GM19455 (cell line): ENCODE measurements around the gene MTERF4.
A peak's percentile ranks its signal among the peaks of the same experiment; 100 is the strongest.
"Not testable (repeated sequence)": the region's sequence is repeated elsewhere in the genome, so short reads cannot be mapped to it uniquely, and the experiment has no call there.

ENCODE experiments used
- ATAC-seq: cut with Tn5 transposase; IDR thresholded peaks from one replicate; pipeline ENCODE4 v1.9.1; 2021; ENCODE audit not compliant: unreplicated experiment

Gene MTERF4

DNA sequence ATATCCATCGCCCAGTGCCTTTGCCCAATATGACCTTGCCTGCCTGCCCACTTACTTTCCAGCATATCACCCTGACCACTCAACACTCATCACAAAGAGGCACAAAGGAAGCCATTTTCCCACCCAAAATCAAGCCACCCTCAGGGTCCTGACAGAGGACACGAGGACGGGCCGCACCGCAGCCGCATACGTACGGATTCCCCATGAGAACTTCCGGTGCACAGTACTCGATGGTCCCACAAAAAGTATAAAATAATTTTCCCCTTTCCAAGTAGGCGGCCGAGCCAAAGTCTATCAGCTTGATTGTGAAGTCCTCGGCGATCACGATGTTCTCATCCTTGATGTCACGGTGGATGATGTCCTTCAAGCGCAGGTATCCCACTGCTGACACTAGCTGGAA is 10.0 kb upstream of the MTERF4 start:
- no peak for ATAC-seq

DNA sequence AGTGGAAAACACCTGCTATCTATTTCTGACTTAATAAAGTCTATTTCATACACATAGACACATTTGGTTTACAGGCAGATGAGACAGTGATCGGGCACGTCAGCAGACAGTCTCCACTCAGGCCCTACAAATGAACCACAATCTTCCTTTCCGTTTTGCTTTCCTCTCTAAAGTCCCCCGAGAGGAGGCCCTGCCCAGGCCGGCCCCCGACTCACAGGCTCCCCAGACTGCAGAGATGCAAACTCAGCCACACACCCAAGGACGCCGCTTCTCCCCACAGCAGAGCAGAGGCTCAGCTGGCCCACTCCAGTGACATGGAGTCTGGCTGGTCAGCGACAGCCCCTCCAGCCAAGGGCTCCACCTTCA is 9.3 kb upstream of the MTERF4 start:
- peak; percentile 20 for ATAC-seq

DNA sequence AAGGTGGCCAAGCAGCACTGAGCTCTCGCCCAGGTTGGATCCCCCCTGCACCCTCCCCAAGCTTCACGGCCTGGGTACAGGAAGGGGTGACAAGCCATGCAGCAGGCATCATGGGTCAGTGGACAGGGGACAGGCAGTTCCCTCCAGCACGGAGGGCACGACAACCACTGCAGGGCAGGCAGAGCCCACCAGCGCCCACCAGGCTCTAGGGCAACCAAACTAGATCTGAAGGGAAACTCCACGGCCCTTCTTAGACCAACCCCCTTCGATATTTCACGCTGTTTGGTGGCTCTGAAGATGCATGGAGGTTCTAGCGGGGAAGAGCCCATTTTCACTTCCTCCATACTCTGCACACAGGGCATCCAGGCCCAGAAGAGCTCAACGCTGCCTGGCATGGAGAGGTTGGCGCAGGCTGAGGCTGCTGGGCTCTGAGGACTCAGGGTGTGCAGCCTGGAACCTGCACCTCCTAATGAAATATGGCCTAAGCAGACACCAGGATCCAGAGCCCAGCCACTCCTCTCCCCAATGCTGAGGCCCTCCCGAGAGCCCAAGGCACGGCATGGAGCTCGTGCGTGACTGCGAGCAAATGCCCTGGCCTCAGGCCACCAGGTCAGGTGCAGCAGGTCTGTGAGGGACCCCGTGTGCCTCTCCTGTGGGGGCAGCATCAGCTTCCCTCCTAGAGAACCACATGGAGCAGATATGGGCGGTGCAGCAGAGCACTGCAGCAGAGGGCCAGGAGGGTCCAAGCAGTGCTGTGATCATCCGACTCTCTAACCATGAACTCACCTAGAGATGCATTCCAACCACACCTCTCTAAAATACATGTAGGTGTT is 8.7 kb upstream of the MTERF4 start:
- peak; percentile 51 for ATAC-seq

DNA sequence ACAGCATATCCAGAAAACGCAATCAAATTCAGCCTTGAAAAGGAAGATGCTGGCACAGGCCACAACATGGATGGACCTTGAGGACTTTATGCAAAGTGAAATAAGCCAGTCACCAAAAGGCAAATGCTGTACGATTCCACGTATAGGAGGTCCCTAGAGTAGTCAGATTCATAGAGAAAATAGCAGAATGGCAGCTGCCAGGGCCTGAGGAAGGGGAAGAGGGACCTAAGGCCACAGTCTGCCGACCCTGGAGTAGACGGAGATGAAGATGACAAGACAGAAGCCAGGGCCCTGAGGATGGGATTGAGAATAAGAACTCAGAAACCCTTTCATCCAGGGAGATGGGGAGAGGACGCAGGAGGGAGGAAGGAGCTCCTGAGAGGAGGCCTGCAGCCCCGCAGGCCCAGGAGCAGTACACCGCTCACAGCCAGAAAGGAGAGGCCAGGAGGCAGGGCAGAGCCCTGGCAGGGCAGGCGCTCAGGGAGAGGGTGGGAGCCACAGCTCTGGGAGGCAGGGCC is 8.1 kb upstream of the MTERF4 start:
- ATAC-seq = peak; percentile 4

DNA sequence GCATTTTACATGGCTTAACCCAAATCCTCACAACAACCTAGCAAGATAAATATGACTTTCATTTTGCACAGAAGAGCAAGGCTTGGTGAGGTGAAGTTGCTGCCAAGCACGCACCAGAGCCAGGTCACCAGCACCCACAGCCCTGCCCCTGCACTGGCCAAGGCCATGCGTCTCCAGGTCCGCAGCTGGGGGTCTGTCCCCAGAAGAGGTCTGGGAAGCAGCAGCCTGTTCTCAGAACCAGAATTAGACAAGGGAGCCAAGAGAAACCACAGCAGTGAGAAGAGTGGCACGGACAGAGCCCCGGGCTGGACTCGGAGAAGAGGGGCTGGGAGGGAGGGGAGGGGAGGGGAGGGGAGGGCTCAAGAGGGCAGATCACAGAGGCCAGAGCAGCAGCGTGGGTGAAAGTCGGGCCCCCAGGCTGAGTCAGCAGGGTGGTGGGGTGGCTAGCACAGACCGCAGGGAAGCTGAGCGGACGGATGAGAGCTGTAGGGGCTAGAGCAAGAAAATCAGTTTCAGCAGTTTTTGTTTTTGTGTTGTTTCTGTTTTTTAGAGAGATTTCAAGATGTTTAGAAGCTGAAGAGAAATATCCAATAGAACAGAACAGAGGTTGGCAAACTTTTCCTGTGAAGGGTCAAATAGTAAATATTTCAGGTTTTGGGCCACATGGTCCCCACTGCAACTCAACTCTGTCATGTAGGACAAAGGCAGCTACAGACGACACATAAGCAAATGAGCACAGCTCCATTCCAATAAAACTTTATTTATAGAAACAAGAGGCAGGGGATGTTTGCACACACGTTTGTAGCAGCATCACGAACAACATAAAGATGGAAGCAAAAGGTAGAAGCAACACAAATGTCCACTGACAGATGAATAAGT is 7.4 kb upstream of the MTERF4 start:
- ATAC-seq = no peak

DNA sequence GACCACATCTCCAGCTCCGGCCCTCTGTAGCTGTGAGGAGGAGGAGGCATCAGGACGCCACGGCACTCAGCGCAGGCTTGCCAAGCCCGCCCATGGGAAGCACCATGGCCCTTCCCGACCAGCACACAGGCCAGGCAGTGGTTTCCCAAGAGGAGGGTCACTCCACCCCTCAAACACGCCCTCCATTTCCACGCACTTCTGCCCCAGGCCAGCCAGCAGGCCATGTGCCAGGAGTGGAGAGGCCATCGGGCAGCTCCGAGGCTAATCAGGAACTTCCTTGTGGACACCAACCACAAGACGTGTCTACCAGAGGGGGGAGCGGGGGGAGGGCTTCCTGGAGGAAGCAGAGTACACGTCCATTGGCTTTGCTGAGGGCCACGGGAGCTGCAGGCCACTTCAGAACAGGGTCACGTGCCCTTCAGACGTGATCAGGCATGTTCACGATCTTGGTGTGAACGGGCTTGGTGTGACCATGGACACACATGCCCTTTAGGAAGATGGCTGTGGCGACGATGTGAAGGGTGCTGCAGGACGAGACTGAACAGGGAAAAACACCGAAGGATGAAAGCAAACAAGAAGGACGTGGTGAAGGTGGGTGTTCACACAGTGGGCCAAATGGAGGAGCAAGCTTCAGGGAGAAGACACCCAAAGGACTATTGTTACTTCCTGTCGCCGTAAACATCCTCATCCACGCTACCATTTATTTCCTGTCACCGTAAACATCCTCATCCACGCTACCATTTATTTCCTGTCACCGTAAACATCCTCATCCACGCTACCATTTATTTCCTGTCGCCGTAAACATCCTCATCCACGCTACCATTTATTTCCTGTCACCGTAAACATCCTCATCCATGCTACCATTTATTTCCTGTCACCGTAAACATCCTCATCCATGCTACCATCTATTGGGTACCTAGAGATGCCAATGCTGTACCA is 6.5 kb upstream of the MTERF4 start:
- ATAC-seq = no peak

DNA sequence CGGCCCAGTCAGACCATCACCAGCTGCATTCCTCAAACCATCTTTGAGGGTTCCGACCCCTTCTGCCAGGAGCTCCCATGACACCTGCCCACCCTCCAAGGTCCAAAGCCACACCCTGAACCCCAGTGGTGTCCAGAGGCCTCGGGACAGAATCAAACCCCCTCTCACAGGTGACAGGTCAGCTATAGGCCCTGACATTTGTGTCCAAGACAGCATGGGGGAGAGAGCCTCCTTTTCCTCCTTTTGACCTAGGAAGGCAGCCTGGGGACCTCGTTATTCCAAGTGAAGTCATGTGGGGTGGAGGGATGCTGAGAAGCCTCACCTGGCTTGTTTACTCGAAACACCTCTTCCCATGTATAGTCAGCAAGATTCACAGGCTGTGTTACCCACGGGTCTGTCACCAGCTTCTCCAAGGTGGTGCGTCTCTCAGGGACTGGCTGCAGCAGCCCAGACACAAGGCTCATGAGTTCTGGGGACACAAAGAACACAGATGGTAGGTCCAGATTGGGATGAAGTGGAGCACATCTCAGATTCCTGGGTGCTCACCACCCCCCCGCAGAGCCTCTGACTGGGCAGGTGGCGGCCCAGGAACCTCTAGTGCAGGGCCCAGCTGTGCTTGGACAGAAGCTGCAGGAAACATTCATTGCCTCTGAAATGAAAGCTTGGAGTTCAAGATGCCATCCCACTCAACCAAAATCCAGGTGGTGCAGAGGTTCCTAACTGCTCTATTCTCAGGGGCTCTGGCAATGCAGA is 5.1 kb upstream of the MTERF4 start:
- ATAC-seq = no peak

DNA sequence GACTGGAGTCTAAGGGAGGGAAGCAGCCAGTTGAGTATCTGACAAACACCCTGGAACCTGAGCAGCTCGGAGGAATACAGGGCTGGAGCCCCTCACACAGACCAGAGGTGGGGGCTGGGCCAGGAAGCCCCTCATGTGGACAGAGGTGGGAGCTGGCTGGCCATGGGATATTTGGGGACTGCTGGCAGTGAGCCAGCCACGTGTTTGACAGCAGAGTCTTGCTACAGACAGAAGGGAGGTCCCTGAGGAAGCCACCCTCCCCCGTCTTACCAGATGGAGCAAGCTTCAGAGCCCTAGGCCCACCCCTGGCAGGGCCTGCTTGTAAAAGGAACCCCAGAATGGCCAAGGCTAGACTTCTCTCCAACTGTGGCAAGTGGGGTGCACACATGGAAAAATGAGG is 3.6 kb upstream of the MTERF4 start:
- ATAC-seq = no peak

DNA sequence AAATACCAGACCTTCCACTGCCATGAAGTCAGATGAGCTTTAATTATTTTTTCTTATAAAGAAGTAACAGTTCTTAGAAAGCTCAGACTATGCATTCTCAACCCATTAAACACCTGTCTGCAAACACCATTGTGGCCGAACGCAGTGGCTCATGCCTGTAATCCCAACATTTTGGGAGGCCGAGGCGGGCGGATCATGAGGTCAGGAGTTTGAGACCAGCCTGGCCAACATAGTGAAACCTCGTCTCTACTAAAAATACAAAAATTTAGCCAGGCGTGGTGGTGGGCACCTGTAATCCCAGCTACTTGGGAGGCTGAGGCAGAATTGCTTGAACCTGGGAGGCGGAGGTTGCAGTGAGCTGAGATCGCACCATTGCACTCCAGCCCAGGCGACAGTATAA is 2.5 kb upstream of the MTERF4 start:
- ATAC-seq = not testable (repeated sequence)

DNA sequence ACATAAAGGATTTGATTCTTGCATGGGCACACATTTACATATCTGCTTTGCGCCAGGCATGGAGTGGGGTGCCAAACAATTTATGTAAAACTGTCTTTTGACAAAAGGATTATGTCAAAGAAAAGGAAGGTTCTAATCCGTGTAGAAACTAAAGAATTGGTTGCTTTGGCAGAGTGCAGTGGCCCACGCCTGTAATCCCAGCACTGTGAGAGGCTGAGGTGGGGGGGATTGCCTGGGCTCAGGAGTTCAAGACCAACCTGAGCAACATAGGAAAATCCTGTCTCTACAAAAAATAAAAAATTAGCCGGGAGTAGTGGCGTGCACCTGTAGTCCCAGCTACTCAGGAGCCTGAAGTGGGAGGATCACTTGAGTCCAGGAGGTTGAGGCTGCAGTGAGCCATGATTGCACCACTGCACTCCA is 1.1 kb upstream of the MTERF4 start:
- no peak for ATAC-seq

DNA sequence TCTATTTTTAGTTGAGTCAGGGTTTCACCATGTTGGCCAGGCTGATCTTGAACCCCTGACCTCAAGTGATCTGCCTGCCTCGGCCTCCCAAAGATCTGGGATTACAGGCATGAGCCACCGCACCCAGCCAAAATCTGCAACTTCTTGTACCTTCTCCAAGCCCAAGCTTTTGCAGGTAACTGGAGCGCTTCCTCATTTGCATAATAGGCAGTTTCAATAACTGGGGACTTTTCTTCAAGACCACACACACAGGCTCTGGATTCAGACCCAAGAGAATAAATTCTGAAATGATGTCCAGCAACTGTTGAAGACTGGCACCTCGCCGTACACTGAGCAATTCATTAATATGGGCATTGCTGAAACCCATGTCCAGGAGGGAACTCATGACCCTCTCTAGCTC is 2.8 kb downstream of the MTERF4 start:
- no peak for ATAC-seq

DNA sequence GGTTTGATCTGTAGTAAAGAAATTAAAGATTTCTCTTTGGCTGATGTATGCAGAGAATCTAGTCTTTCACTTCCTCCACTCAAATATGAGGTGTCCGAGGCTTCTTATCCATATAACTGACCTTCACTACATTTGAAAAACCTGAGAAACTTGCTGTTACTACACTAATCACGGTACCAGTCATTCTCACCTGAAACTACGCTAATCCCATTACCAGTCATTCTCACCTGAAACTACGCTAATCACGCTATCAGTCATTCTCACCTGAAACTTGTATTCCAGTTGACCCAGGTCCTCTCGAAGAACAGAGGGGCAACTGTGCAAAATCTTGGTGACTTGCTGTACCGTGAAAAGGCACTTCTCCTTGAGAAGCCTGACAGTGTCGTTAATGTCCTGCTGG is 5.1 kb downstream of the MTERF4 start:
- no peak for ATAC-seq

DNA sequence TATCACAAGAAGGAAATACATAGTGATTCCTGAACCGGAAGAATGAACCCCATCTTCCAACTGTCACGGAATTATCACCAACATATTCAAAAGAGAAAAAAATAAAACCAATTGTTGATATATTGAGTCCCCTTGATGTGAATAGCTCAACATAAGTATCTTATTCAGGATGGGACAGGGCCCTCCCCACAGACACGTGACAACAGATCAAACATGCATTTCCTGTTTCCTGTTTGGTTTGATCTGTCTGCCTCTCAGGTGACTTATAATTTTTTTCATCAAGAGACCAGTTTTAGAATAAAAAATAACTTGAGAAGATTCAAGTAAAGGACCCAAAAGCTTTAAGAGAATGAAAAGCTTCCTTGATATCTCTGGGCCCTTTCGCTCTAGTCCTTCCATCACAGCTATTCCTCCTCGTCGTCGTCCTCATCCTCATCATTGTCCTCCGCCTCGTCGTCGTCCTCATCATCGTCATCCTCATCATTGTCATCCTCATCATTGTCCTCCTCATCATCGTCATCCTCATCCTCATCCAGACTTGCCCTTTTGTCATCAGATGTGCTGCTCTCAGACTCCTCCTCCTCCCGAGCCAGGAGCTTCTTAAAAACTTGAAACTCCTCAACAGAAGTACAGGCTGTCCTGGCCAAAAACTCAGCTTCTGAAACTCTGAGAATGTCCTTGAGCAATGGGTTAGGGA is 6.3 kb downstream of the MTERF4 start:
- ATAC-seq = no peak

DNA sequence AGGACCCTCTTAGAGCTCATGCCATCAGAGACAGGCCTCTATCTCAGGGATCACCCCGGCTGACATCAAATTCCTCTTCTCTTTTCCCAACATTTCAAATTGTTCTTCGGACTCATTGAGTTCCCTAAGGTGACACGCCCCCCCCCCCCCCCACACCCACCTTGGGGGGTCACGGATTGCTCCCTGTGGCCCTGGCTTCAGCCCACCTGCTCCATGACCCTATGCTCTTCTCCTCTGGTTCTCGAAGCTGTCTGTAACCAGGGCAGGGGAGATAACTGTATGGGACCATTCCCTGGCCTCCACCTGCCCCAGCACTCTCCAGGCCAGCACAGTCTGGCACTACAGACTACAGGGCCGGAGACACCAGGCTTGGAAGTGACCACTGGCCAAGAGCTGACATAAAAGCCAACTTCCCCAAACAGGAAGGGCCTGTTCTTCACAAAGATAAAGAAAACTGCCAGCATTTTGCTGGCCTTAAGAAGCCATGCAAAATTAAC is 7.1 kb downstream of the MTERF4 start:
- no peak for ATAC-seq

DNA sequence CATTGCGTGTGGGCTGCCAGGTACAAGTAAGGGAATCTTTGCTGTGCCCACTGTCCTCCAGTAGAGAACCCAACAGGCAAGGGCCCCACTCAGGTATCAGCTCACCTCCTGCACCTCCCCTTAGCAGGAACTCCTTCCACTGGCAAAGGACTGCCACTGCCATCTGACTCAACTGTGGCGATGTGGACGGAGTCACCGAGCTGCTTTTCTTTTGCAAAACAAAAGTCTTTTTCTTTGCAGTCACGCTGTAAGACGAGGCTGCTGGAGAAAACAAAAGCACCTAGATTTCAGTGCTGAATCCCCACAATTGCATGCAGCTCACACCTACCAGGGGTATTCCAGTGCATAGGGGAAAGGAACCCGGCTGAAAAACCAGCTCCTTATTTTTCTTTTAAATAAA is 7.9 kb downstream of the MTERF4 start:
- no peak for ATAC-seq

DNA sequence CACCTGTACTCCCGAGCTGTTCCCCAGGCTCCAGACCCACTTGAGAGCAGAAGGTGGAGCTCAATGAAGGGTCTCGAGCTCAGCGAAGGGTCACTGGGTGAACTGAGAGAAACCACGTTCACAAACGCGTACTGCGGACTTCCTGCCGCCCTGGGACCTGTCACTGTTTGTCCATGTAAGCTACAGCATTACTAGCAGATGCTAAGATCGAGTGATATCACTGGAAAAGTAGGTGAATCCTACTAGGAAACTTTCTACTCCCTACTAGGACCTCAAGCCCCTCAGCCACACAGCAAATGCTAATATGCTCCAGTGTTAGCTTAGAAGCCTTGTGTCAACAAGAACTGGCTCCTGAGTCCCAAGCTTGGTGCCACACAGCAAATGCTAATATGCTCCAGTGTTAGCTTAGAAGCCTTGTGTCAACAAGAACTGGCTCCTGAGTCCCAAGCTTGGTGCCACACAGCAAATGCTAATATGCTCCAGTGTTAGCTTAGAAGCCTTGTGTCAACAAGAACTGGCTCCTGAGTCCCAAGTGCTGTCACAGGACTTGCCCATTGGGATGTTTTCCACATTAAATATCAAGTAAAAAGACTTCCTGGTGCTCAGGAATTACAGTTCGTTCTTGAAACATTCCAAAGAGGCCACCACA is 8.8 kb downstream of the MTERF4 start:
- ATAC-seq = not testable (repeated sequence)

DNA sequence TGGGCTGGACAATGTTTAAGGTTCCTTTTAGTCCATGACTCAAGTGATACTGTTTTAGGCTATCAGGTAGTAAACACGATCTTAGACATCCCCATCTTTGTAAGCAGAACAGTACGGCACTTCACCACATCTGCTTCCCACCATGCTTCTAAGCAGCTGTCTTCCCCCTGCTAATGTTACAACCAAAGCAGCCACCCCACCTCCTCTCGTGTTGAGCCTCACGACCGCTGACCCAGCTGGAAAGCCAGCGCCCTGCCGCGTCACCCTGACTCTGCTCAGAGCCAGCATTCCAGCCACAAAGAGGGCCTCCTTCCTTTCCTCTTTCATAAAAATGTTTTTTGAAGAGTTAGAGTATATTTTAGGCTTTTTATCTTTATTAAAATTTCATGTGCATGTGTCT is 9.4 kb downstream of the MTERF4 start:
- no peak for ATAC-seq

DNA sequence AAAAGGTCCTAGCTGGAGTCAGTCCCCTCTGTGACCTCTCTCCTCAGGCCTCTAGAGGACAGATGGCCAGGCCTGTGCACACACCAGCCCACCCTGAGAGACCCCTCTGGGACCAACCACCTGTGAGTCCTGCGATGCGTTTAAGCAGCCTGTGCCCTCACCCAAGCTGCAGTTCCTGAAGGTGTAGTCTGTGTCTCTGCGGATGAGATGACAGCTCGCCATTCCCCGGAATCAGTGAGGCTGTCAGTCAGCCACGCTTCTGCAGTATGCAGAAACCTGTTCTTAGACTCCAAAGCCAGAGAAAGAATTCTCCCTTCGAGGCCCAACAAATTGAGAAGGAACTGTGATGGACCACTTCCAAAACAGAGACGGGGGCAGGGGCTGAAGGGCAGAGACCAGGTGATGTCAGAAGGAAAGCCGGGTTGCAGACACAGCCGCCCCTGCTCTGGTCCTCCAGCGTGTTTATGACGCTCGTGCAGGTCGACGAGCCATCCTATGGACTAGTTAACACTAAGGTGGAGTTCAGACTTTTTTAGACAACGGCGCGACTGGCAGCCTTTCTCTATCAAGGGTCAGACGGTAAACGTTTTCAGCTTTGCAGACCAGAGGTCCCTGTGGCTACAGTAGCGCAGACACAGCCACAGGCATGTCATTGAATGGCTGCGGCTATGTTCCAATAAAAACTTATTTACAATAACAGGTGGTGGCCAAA is 10.2 kb downstream of the MTERF4 start:
- no peak for ATAC-seq
